Epithelial cell of proximal tubule (primary cell): ENCODE results near the gene HEPN1. TPM values are rescaled to one million over a fixed set of nuclear protein-coding genes. Genes with fewer than 3 reads are reported as not detected.

Source experiments
- DNase-seq: peaks from one replicate; pipeline ENCODE4 v3.0.0-alpha.2; 2011; ENCODE audit warnings: low read depth
- H3K4me3 ChIP-seq: 2 replicates; pipeline ENCODE4 v1.5.1; 2011; ENCODE audit warnings: low read depth, mild to moderate bottlenecking, low read length
- total RNA-seq: library from RNA; depleted of rRNA; stranded (reverse); fragments of >200 nt; gene quantifications from 2 replicates; pipeline ENCODE4 v1.2.3, GENCODE V29; 2015
- TF ChIP-seq, protein P1 (sequence below): conservative IDR thresholded peaks from 2 replicates; pipeline ENCODE4 v1.5.1; 2012; ENCODE audit warnings: low read depth, mild to moderate bottlenecking, low read length

Gene HEPN1
- total RNA-seq, 1 donor from 2014 or later: not detected

DNA sequence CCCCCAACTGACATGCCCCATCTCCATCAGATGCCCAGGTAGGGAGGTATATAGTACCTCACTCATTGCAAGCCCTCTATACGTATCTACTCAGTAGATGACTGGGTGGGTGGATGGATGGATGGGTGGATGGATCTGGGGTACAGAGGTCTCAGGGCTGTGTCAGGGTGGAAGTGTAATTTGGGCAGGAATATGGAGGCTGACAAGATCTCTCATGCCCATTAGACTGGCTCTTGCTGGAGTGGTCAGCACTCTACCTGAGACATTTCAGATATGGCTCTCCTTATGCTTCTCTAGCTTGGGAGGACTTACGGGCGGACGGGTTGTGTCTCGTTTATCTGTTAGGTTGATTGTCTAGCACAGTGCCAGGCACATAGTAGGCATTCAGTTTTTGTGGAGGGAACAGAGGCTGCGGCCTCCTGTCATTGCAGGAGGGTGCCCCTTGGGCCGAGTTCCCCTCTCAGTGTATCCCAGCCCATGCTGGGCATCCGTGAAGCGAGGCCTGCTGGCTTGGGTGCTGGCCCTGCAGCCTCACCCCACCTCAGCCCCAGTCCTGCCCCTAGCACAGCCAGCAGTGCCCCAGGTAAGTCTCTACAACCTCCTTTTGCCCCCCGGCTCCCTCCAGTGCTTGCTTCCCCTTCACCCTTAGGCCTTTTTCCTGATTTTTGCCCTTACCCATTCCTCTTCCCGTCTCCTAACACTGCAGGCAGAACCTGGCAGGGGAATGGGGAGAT, 40.1 kb upstream of the HEPN1 start:
- TF ChIP-seq, protein P1, sequence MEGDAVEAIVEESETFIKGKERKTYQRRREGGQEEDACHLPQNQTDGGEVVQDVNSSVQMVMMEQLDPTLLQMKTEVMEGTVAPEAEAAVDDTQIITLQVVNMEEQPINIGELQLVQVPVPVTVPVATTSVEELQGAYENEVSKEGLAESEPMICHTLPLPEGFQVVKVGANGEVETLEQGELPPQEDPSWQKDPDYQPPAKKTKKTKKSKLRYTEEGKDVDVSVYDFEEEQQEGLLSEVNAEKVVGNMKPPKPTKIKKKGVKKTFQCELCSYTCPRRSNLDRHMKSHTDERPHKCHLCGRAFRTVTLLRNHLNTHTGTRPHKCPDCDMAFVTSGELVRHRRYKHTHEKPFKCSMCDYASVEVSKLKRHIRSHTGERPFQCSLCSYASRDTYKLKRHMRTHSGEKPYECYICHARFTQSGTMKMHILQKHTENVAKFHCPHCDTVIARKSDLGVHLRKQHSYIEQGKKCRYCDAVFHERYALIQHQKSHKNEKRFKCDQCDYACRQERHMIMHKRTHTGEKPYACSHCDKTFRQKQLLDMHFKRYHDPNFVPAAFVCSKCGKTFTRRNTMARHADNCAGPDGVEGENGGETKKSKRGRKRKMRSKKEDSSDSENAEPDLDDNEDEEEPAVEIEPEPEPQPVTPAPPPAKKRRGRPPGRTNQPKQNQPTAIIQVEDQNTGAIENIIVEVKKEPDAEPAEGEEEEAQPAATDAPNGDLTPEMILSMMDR: no peak
- no peak overlapping the region for H3K4me3 ChIP-seq
- no peak for DNase-seq

DNA sequence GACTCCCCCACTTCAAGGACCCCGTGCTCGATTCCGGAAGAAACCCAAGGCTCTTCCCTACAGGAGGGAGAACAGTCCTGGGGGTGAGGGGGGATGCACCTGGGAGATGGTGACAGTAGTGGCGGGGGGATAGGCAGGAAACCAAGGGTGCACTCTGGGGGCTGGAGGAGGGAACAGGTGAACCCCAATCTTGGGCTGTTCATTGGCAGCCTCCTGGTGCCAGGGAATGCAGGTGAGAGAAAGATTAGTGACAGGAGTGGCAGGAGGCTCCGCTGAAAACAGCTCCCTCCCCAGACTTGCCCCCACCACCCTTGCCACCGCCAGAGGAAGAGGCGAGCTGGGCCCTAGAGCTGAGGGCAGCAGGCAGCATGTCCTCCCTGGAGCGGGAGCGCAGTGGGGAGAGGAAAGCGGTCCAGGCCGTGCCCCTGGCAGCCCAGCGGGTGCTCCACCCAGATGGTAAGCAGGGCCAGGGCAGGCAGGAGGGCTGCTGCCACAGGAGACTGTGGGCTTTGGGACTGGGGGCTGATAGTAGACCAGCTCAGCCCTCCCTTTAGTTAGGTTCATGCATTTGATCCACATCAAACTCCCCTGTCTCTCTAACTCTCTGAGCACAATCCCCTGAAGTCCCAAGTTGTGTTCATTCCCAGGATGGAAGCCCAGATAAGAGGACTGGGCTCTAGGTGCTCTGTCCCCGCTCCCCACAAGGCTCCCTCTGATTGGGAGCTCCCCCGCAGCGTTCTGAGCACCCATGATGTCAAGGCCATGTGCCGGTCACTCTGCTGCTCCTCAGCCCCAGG, 39.4 kb upstream of the HEPN1 start:
- TF ChIP-seq, protein P1: no peak
- DNase-seq: no peak

DNA sequence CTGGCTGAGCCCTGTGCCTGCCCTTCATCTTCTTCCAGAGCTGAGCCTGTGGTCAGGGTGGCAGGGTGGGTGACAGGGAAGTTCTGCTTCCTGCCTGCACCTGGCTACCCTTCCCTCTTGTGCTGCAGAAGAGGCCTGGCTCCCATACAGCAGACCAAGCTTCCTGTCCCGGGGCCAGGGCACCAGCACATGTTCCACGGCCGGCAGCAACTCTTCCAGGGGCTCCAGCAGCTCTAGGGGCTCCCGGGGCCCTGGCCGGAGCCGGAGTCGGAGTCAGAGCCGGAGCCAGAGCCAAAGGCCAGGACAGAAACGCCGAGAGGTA, 38.8 kb upstream of the HEPN1 start:
- no peak for DNase-seq
- TF ChIP-seq, protein P1: no peak
- H3K4me3 ChIP-seq: no peak overlapping the region

More for the DNA sequence above, 39.4 kb upstream of the HEPN1 start:
- no peak overlapping the region for H3K4me3 ChIP-seq

DNA sequence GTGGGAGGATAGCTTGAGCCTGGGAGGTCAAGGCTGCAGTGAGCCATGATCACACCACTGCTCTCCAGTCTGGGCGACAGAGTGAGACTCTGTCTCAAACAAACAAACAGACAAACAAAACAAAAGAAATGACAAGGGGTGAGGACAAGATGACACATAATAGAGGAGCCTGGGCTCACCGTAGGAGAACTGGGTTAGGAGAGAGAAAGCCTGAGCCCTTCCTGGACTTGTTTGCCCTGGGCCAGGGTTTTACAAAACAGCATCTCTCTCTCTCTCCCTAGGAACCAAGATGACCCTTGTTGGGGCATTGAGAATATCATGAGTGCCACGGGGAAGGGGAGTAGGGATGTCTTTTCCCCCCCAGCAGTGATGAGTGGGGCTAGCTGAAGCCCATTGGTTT, 38.1 kb upstream of the HEPN1 start:
- no peak for DNase-seq
- no peak overlapping the region for H3K4me3 ChIP-seq
- TF ChIP-seq, protein P1: no peak

DNA sequence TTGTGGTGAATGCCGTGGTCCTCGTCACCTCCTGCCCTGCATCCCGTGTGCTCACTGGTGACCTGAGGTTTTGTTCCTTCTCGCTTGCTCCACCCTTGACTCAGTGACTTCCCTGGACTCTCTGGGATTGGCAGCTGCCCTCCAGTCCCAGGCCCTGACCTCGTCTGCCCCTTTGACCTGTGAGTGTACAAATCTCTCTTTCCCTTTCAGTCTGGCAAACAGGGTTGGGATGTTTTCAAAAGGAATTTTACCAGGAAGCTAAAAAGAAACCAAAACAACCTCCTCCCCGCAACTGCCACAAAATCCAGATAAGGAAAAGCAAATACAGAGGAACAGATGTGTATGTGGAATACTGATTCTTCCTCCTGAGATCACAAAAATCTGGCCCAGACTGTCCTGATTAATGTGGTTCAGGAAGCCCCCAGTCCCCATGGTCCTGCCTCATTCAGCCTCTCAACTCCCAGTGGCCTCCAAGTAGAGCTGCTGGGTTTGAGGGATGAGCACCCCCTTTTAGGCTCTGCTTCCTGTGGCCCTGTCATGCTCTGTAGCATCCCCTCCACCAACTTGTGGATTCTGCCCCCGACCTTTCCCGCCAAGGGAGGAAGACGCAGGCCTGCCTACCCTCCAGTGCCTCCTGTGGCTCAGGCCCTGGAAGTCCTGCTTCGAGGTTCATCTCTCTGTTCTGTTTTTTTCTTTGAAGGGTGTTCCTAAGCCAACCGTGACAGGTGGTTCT, 36.5 kb upstream of the HEPN1 start:
- TF ChIP-seq, protein P1: no peak
- DNase-seq: no peak

DNA sequence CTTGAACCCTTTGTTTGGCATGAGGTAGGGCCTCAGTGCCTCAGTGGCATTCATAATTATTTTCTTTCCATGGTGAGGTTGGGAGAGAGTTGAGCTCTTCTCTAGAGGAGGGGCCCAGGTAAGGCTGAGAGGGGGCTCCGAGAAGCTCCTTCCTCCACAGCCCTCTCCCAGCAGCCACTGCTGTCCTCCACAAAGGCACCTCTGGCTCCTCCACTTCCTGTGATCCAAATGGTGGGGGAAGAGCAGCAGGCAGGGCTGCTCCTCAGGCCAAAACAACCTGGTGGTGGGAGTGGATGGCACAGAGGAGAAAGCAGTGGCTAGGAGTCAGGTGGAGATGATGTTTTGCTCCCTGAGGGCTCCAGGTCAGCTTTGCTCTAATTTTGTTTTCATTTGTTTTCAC, 34.7 kb upstream of the HEPN1 start:
- no peak overlapping the region for H3K4me3 ChIP-seq
- TF ChIP-seq, protein P1: no peak

More for the DNA sequence above, 36.5 kb upstream of the HEPN1 start:
- no peak overlapping the region for H3K4me3 ChIP-seq

More for the DNA sequence above, 34.7 kb upstream of the HEPN1 start:
- no peak for DNase-seq
